Skeletal muscle satellite cell (primary cell): ENCODE measurements around the gene RABGEF1.
"Not testable (repeated sequence)": the region's sequence is repeated elsewhere in the genome, so short reads cannot be mapped to it uniquely, and the experiment has no call there.

Experiments
- H3K27me3 ChIP-seq: 2 replicates; pipeline ENCODE4 v1.7.0; 2013; ENCODE audit warnings: low read length; ENCODE audit not compliant: control insufficient read depth, insufficient read depth
- H3K36me3 ChIP-seq: 2 replicates; pipeline ENCODE4 v1.7.0; 2013; ENCODE audit warnings: mild to moderate bottlenecking, control low read depth, low read length; ENCODE audit not compliant: insufficient read depth
- H3K4me1 ChIP-seq: 2 replicates; pipeline ENCODE4 v1.7.0; 2013; ENCODE audit warnings: low read length; ENCODE audit not compliant: control insufficient read depth, insufficient read depth
- H3K4me2 ChIP-seq: 2 replicates; pipeline ENCODE4 v1.7.0; 2013; ENCODE audit warnings: mild to moderate bottlenecking, low read length
- H3K4me3 ChIP-seq: 2 replicates; pipeline ENCODE4 v1.7.0; 2013; ENCODE audit warnings: low read length
- H3K9ac ChIP-seq: 2 replicates; pipeline ENCODE4 v1.7.0; 2013; ENCODE audit warnings: mild to moderate bottlenecking, low read depth, low read length, moderate library complexity
- H3K9me3 ChIP-seq: replicated peaks from 2 replicates; pipeline ENCODE4 v1.7.0; 2013; ENCODE audit warnings: mild to moderate bottlenecking, control low read depth, low read length

The RABGEF1 gene

GRCh38 chr7:66841898-66842297 lies 101.4 kb downstream of the RABGEF1 start:
- Histone ChIP-seq H3K4me3 (no peak overlapping the region), H3K4me2 (no peak overlapping the region), H3K9me3 (no peaks in the 10 kb centered on the region)

GRCh38 chr7:66843492-66843891 lies 103.0 kb downstream of the RABGEF1 start:
- H3K27me3 ChIP-seq, H3K36me3 ChIP-seq, H3K9me3 ChIP-seq, H3K9ac ChIP-seq: not testable (repeated sequence)
- Histone ChIP-seq H3K4me2 (peak overlapping the region; percentile 85), H3K4me1 (peaks cover 14% of the 10 kb centered on the region), H3K4me3 (peak overlapping the region; percentile 86)

More at GRCh38 chr7:66841898-66842297, 101.4 kb downstream of the RABGEF1 start:
- no peak overlapping the region for H3K9ac ChIP-seq
- no peaks in the 10 kb centered on the region for H3K27me3 ChIP-seq
- peaks cover 8% of the 10 kb centered on the region for H3K4me1 ChIP-seq
- no peaks in the 10 kb centered on the region for H3K36me3 ChIP-seq

DNA sequence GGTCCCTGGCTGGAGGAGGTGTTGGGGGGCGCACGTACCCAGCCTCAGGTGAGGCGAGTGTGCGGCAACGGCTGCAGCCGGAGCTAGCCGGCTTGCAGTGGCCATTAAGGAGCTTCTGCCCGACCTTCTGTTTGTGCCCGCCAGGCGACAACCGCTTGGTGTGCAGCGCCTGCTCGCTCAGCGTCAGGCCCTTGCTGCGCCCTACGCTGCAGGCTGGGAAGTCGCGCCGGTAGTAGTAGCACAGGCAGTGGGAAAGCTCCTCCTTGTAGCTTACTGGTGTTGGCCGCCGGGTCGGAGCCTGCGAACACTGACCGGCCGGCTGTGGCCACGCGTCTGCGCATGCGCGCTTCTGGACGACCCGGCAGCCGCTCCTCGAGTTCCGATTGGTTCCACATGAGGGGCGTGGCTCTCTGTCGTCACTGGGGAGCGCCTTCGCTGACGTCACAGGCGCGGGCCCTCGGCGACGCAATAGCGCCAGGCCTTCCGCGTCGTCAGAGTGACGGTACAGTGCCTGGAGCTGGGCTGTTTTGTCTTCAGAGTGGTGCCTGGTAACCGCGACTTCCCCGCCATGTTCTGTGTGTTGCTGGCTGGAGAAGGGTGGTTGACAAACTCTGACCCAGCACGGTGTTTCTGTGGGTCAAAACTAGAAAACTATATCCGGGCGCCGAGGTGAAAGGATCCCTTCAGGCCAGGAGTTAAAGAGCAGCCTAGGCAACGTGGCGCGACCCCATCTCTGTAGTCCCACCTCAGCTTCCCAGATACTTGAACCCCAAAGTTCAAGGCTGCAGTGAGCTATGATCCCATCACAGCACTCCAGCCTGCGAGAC lies 104.2 kb downstream of the RABGEF1 start:
- H3K27me3 ChIP-seq, result no peaks in the 10 kb centered on the region
- peak overlapping the region; percentile 85 for H3K4me2 ChIP-seq
- no peaks in the 10 kb centered on the region for H3K36me3 ChIP-seq
- no peaks in the 10 kb centered on the region for H3K9me3 ChIP-seq
- peak overlapping the region; percentile 86 for H3K4me3 ChIP-seq
- H3K9ac ChIP-seq, result peak overlapping the region; percentile 99
- H3K4me1 ChIP-seq, result peaks cover 14% of the 10 kb centered on the region

GRCh38 chr7:66845379-66846095 lies 105.0 kb downstream of the RABGEF1 start:
- H3K9ac ChIP-seq, result peak overlapping the region; percentile 99
- H3K27me3 ChIP-seq, result no peaks in the 10 kb centered on the region
- peak overlapping the region; percentile 86 for H3K4me3 ChIP-seq
- peaks cover 14% of the 10 kb centered on the region for H3K4me1 ChIP-seq
- no peaks in the 10 kb centered on the region for H3K36me3 ChIP-seq
- no peaks in the 10 kb centered on the region for H3K9me3 ChIP-seq
- H3K4me2 ChIP-seq, result peak overlapping the region; percentile 85

GRCh38 chr7:66846096-66846445 lies 105.5 kb downstream of the RABGEF1 start:
- H3K4me3 ChIP-seq, H3K36me3 ChIP-seq, H3K9me3 ChIP-seq, H3K9ac ChIP-seq, H3K27me3 ChIP-seq: not testable (repeated sequence)
- Histone ChIP-seq H3K4me2 (peak overlapping the region; percentile 85), H3K4me1 (peaks cover 14% of the 10 kb centered on the region)

GRCh38 chr7:66847523-66847855 lies 107.0 kb downstream of the RABGEF1 start:
- H3K9me3 ChIP-seq, H3K9ac ChIP-seq, H3K36me3 ChIP-seq, H3K4me3 ChIP-seq, H3K4me2 ChIP-seq, H3K27me3 ChIP-seq: not testable (repeated sequence)
- H3K4me1 ChIP-seq, result peaks cover 14% of the 10 kb centered on the region

DNA sequence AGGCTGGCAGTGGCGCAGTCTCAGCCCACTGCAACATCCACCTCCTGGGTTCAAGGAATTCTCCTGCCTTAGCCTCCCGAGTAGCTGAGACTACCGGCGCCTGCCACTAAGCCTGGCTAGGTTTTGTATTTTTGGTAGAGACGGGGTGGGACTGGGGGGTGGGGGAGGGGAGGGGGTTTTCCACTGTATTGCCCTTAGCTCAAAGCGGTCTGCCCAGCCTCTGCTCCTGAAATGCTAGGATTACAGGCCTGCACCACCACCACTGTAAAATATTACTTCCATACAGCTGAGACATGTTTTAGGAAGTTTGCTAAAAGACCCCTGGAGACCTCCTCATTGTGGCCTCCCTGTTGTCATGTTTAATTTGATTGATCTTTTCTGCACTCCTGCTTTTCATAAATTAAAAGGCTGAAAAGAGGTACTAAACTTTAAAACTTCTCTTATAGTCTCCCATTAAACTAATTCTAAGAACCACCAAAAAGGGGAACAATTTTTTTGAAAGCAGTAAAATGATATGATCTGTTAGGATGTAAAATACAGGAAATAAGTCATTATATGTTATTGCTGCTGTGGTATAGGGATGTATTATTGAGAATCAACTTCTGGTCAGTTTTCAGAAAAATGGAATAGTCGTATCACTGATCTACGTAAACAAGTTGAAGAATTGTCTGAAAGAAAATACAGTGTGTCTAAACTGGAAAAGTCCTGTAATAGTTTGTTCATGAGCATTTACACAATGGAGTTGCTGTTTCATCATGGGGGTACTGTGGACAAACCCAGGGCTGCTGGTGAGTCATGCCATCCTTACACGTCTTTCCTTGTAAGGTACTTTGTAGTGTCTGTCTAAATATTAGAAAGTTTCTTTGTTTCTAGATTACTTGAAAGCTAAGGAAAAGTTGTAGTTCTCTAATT lies 107.6 kb downstream of the RABGEF1 start:
- H3K27me3 ChIP-seq, result no peaks in the 10 kb centered on the region
- no peak overlapping the region for H3K9ac ChIP-seq
- peaks cover 14% of the 10 kb centered on the region for H3K4me1 ChIP-seq
- no peaks in the 10 kb centered on the region for H3K36me3 ChIP-seq
- no peak overlapping the region for H3K4me2 ChIP-seq
- no peak overlapping the region for H3K4me3 ChIP-seq
- no peaks in the 10 kb centered on the region for H3K9me3 ChIP-seq

DNA sequence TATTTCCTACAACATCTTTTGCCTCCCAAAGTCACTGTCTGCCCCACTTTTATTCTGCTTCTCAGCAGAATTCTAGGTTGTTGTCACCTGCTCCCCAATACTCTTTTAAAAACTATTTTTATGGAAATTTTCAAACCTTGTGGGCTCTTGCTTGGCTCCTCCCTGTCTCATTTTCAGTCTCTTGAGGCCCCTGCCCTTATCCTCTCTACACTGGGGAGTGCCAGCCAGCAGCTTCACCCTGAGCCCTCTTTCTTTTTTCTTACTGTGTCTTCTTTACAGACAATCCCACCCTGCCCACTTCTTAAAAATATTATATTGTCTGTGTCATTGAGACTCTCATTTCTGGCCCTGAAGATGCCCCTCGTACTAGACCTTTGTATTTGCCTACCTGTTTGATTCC lies 118.8 kb downstream of the RABGEF1 start:
- Histone ChIP-seq H3K9me3 (no peaks in the 10 kb centered on the region), H3K4me1 (no peaks in the 10 kb centered on the region), H3K27me3 (no peaks in the 10 kb centered on the region), H3K36me3 (peaks cover 5% of the 10 kb centered on the region), H3K4me2 (no peak overlapping the region), H3K9ac (no peak overlapping the region), H3K4me3 (no peak overlapping the region)

- Histone ChIP-seq H3K9ac (no peak overlapping the region), H3K4me3 (no peak overlapping the region), H3K27me3 (no peaks in the 10 kb centered on the region), H3K36me3 (peaks cover 5% of the 10 kb centered on the region), H3K9me3 (no peaks in the 10 kb centered on the region), H3K4me1 (no peaks in the 10 kb centered on the region), H3K4me2 (no peak overlapping the region)
These were observed 119.5 kb downstream of the RABGEF1 start for GRCh38 chr7:66859794-66860645.

- no peak overlapping the region for H3K4me3 ChIP-seq
- no peak overlapping the region for H3K4me2 ChIP-seq
- H3K36me3 ChIP-seq, result peaks cover 5% of the 10 kb centered on the region
- no peak overlapping the region for H3K9ac ChIP-seq
- no peaks in the 10 kb centered on the region for H3K4me1 ChIP-seq
- H3K27me3 ChIP-seq, result no peaks in the 10 kb centered on the region
- H3K9me3 ChIP-seq, result no peaks in the 10 kb centered on the region
These were observed 120.2 kb downstream of the RABGEF1 start for GRCh38 chr7:66860767-66861166.
